ENCODE data around the gene SLC25A44.

- no peak for TF ChIP-seq CTCF (conservative IDR thresholded peaks at IDR 0.05; ENCODE audit: low read depth, low read length)
- no peak for TF ChIP-seq EZH2 (IDR thresholded peaks at IDR 0.05; ENCODE audit: low read length, unreplicated experiment)
- no peak for TF ChIP-seq EZH2phosphoT487 (IDR thresholded peaks at IDR 0.05; ENCODE audit: borderline replicate concordance, low read length)
These were observed 43.4 kb upstream of the SLC25A44 start for GRCh38 chr1:156150333-156151011.

Measured in PC-3 (cell line).